ENCODE measurements around the gene CCDC68.

- TF ChIP-seq, protein P1, sequence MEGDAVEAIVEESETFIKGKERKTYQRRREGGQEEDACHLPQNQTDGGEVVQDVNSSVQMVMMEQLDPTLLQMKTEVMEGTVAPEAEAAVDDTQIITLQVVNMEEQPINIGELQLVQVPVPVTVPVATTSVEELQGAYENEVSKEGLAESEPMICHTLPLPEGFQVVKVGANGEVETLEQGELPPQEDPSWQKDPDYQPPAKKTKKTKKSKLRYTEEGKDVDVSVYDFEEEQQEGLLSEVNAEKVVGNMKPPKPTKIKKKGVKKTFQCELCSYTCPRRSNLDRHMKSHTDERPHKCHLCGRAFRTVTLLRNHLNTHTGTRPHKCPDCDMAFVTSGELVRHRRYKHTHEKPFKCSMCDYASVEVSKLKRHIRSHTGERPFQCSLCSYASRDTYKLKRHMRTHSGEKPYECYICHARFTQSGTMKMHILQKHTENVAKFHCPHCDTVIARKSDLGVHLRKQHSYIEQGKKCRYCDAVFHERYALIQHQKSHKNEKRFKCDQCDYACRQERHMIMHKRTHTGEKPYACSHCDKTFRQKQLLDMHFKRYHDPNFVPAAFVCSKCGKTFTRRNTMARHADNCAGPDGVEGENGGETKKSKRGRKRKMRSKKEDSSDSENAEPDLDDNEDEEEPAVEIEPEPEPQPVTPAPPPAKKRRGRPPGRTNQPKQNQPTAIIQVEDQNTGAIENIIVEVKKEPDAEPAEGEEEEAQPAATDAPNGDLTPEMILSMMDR (IDR thresholded peaks at IDR 0.05; ENCODE audit: low read length): no peak
- TF ChIP-seq EZH2phosphoT487 (IDR thresholded peaks at IDR 0.05; ENCODE audit: low read length) (no peak), EZH2 (optimal IDR thresholded peaks at IDR 0.05; ENCODE audit: low read depth, low read length) (no peak)
Observed at GRCh38 chr18:54975598-54975997, 16.3 kb upstream of the CCDC68 start.

Data from MM.1S (cell line).